Lower lobe of right lung (tissue), 2 donors: ENCODE results near the gene CNNM2. TPM values are rescaled to one million over a fixed set of nuclear protein-coding genes. Genes with fewer than 3 reads are reported as not detected.

Experiments used
- ATAC-seq, 2 donors: fragments of 200-7000 bp; cut with Tn5 transposase; one replicate each; pipeline ENCODE4 v1.9.1; 2020 to 2022; ENCODE audit warnings: mild to moderate bottlenecking in 2 of 2, moderate library complexity in 2 of 2
- DNase-seq: peaks from one replicate; pipeline ENCODE4 v3.0.0-alpha.2; 2020
- H3K27ac ChIP-seq: fragments of 200-600 bp; one replicate; pipeline ENCODE4 v1.8.0; 2022
- H3K27me3 ChIP-seq: fragments of 200-600 bp; one replicate; pipeline ENCODE4 v1.8.0; 2022; ENCODE audit warnings: low read depth
- H3K36me3 ChIP-seq: fragments of 200-600 bp; one replicate; pipeline ENCODE4 v1.8.0; 2022; ENCODE audit warnings: mild to moderate bottlenecking
- H3K4me1 ChIP-seq: fragments of 200-600 bp; one replicate; pipeline ENCODE4 v1.8.0; 2022
- H3K4me3 ChIP-seq: fragments of 200-600 bp; one replicate; pipeline ENCODE4 v1.8.0; 2022; ENCODE audit warnings: mild to moderate bottlenecking
- H3K9me3 ChIP-seq: fragments of 200-600 bp; one replicate; pipeline ENCODE4 v1.8.0; 2022
- CTCF ChIP-seq: fragments of 200-600 bp; IDR thresholded peaks from one replicate; pipeline ENCODE4 v1.8.0; 2022; ENCODE audit warnings: antibody characterized with exemption, mild to moderate bottlenecking
- intact Hi-C: fragments of 100-400 bp; cut with DNase I; formaldehyde crosslinking; loops from one replicate; pipeline ENCODE4 v1.11.0; 2022
- total RNA-seq: library from RNA; stranded (reverse); fragmentation: NEBNext Ultra II Directional; extraction: Animal tissue kit (Norgen Biotek cat#: 25700); gene quantifications from one replicate; pipeline ENCODE4 v1.2.1, GENCODE V29; 2021
- donor health status: DM: no; HTN: yes; CAD: no; lungs with severe emphysema.

Gene CNNM2
- total RNA-seq, 1 donor from 2014 or later: 12.1 TPM

- no peak overlapping the region for H3K4me3 ChIP-seq
- H3K27me3 ChIP-seq: no peaks in the 10 kb centered on the region
- no peak overlapping the region for H3K27ac ChIP-seq
- no peaks in the 10 kb centered on the region for H3K4me1 ChIP-seq
- ATAC-seq (no peak), DNase-seq (no peak)
- H3K9me3 ChIP-seq: no peaks in the 10 kb centered on the region
- intact Hi-C loops: no loop called here
- TF ChIP-seq CTCF: no peak
- peaks cover 98% of the 10 kb centered on the region for H3K36me3 ChIP-seq
Measured at GRCh38 chr10:103100620-103101019, 182.5 kb downstream of the CNNM2 start.

GRCh38 chr10:103102195-103102594 lies 184.1 kb downstream of the CNNM2 start:
- no peak for ATAC-seq
- Histone ChIP-seq H3K27me3 (no peaks in the 10 kb centered on the region), H3K4me1 (no peaks in the 10 kb centered on the region), H3K36me3 (peaks cover 98% of the 10 kb centered on the region), H3K27ac (no peak overlapping the region), H3K4me3 (no peak overlapping the region), H3K9me3 (no peaks in the 10 kb centered on the region)
- no peak for TF ChIP-seq CTCF
- DNase-seq: no peak
- intact Hi-C loops: no loop called here

- H3K36me3 ChIP-seq: peaks cover 82% of the 10 kb centered on the region
- no peaks in the 10 kb centered on the region for H3K27me3 ChIP-seq
- intact Hi-C loops: no loop called here
- ATAC-seq: no peak
- no peak for DNase-seq
- no peak overlapping the region for H3K4me3 ChIP-seq
- no peak for TF ChIP-seq CTCF
- no peaks in the 10 kb centered on the region for H3K4me1 ChIP-seq
- H3K27ac ChIP-seq: no peak overlapping the region
- no peaks in the 10 kb centered on the region for H3K9me3 ChIP-seq
Measured at GRCh38 chr10:103103989-103104388, 185.9 kb downstream of the CNNM2 start.

- intact Hi-C loops: no loop called here
- ATAC-seq: no peak
- Histone ChIP-seq H3K4me3 (no peak overlapping the region), H3K9me3 (no peaks in the 10 kb centered on the region), H3K27ac (no peak overlapping the region), H3K4me1 (peaks cover 2% of the 10 kb centered on the region), H3K27me3 (no peaks in the 10 kb centered on the region), H3K36me3 (peaks cover 74% of the 10 kb centered on the region)
- no peak for TF ChIP-seq CTCF
- DNase-seq: no peak
Measured at GRCh38 chr10:103104721-103105120, 186.6 kb downstream of the CNNM2 start.

- no peak overlapping the region for H3K4me3 ChIP-seq
- H3K36me3 ChIP-seq: peaks cover 67% of the 10 kb centered on the region
- DNase-seq (no peak), ATAC-seq (no peak)
- intact Hi-C loops: no loop called here
- no peaks in the 10 kb centered on the region for H3K27me3 ChIP-seq
- H3K27ac ChIP-seq: no peak overlapping the region
- no peaks in the 10 kb centered on the region for H3K9me3 ChIP-seq
- H3K4me1 ChIP-seq: peaks cover 10% of the 10 kb centered on the region
- no peak for TF ChIP-seq CTCF
Measured at GRCh38 chr10:103105462-103105861, 187.4 kb downstream of the CNNM2 start.

- Histone ChIP-seq H3K4me3 (no peak overlapping the region), H3K4me1 (peaks cover 20% of the 10 kb centered on the region), H3K27ac (no peak overlapping the region), H3K9me3 (no peaks in the 10 kb centered on the region), H3K36me3 (peaks cover 56% of the 10 kb centered on the region), H3K27me3 (no peaks in the 10 kb centered on the region)
- no peak for DNase-seq
- no peak for ATAC-seq
- intact Hi-C loops: no loop called here
- TF ChIP-seq CTCF: no peak
Measured at GRCh38 chr10:103106539-103106938, 188.4 kb downstream of the CNNM2 start.
